ENCODE results near the gene TADA3.

- no peak for TF ChIP-seq CTCF (IDR thresholded peaks at IDR 0.05)
- TF ChIP-seq, protein P1, sequence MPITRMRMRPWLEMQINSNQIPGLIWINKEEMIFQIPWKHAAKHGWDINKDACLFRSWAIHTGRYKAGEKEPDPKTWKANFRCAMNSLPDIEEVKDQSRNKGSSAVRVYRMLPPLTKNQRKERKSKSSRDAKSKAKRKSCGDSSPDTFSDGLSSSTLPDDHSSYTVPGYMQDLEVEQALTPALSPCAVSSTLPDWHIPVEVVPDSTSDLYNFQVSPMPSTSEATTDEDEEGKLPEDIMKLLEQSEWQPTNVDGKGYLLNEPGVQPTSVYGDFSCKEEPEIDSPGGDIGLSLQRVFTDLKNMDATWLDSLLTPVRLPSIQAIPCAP (CRISPR knock-in tag; IDR thresholded peaks at IDR 0.05), result no peak
- TF ChIP-seq KAT7 (CRISPR knock-in tag; IDR thresholded peaks at IDR 0.05; ENCODE audit: borderline replicate concordance), result no peak
- TF ChIP-seq TCF7 (CRISPR knock-in tag; IDR thresholded peaks at IDR 0.05; ENCODE audit: low read depth), result no peak
- TF ChIP-seq ETV6 (CRISPR knock-in tag; IDR thresholded peaks at IDR 0.05), result no peak
- TF ChIP-seq, protein P2, sequence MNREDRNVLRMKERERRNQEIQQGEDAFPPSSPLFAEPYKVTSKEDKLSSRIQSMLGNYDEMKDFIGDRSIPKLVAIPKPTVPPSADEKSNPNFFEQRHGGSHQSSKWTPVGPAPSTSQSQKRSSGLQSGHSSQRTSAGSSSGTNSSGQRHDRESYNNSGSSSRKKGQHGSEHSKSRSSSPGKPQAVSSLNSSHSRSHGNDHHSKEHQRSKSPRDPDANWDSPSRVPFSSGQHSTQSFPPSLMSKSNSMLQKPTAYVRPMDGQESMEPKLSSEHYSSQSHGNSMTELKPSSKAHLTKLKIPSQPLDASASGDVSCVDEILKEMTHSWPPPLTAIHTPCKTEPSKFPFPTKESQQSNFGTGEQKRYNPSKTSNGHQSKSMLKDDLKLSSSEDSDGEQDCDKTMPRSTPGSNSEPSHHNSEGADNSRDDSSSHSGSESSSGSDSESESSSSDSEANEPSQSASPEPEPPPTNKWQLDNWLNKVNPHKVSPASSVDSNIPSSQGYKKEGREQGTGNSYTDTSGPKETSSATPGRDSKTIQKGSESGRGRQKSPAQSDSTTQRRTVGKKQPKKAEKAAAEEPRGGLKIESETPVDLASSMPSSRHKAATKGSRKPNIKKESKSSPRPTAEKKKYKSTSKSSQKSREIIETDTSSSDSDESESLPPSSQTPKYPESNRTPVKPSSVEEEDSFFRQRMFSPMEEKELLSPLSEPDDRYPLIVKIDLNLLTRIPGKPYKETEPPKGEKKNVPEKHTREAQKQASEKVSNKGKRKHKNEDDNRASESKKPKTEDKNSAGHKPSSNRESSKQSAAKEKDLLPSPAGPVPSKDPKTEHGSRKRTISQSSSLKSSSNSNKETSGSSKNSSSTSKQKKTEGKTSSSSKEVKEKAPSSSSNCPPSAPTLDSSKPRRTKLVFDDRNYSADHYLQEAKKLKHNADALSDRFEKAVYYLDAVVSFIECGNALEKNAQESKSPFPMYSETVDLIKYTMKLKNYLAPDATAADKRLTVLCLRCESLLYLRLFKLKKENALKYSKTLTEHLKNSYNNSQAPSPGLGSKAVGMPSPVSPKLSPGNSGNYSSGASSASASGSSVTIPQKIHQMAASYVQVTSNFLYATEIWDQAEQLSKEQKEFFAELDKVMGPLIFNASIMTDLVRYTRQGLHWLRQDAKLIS (CRISPR knock-in tag; IDR thresholded peaks at IDR 0.05; ENCODE audit: borderline replicate concordance), result no peak
- TF ChIP-seq ERG (CRISPR knock-in tag; IDR thresholded peaks at IDR 0.05), result no peak
- TF ChIP-seq NFATC4 (CRISPR knock-in tag; IDR thresholded peaks at IDR 0.05), result no peak
These were observed 10.2 kb downstream of the TADA3 start for GRCh38 chr3:9781978-9782603.
